ENCODE results near the gene RNASEH1.
"Not testable (repeated sequence)": the region's sequence is repeated elsewhere in the genome, so short reads cannot be mapped to it uniquely, and the experiment has no call there.

The RNASEH1 gene

GRCh38 chr2:3588084-3588483 is 30.0 kb upstream of the RNASEH1 start:
- no peak for DNase-seq

GRCh38 chr2:3587432-3587831 is 29.3 kb upstream of the RNASEH1 start:
- DNase-seq, result no peak

GRCh38 chr2:3587021-3587420 is 28.9 kb upstream of the RNASEH1 start:
- DNase-seq, result no peak

- no peak for DNase-seq
Observed at GRCh38 chr2:3586220-3586619, 28.1 kb upstream of the RNASEH1 start.

GRCh38 chr2:3585261-3586109 is 27.4 kb upstream of the RNASEH1 start:
- DNase-seq, result no peak

- no peak for DNase-seq
Observed at GRCh38 chr2:3584608-3585260, 26.6 kb upstream of the RNASEH1 start.

- DNase-seq, result no peak
Observed at GRCh38 chr2:3584076-3584475, 25.9 kb upstream of the RNASEH1 start.

GRCh38 chr2:3581367-3582262 is 23.5 kb upstream of the RNASEH1 start:
- no peak for DNase-seq

- DNase-seq, result no peak
Observed at GRCh38 chr2:3580449-3580848, 22.3 kb upstream of the RNASEH1 start.

- DNase-seq, result no peak
Observed at GRCh38 chr2:3578987-3579386, 20.9 kb upstream of the RNASEH1 start.

GRCh38 chr2:3576263-3576630 is 18.1 kb upstream of the RNASEH1 start:
- not testable (repeated sequence) for DNase-seq

GRCh38 chr2:3575534-3576262 is 17.6 kb upstream of the RNASEH1 start:
- no peak for DNase-seq

GRCh38 chr2:3574155-3574554 is 16.0 kb upstream of the RNASEH1 start:
- DNase-seq, result no peak

GRCh38 chr2:3572620-3573019 is 14.5 kb upstream of the RNASEH1 start:
- no peak for DNase-seq

GRCh38 chr2:3571284-3571683 is 13.2 kb upstream of the RNASEH1 start:
- DNase-seq, result no peak

GRCh38 chr2:3569656-3570055 is 11.5 kb upstream of the RNASEH1 start:
- DNase-seq, result not testable (repeated sequence)

- no peak for DNase-seq
Observed at GRCh38 chr2:3566806-3567205, 8.7 kb upstream of the RNASEH1 start.

- no peak for DNase-seq
Observed at GRCh38 chr2:3565117-3565516, 7.0 kb upstream of the RNASEH1 start.

GRCh38 chr2:3563521-3563976 is 5.4 kb upstream of the RNASEH1 start:
- DNase-seq, result no peak

GRCh38 chr2:3557639-3558204 is 411 bp downstream of the RNASEH1 start:
- DNase-seq, result no peak

- DNase-seq, result no peak
Observed at GRCh38 chr2:3553946-3554345, 4.2 kb downstream of the RNASEH1 start.

GRCh38 chr2:3547915-3548314 is 10.2 kb downstream of the RNASEH1 start:
- no peak for DNase-seq

All from NCI-H1436 (cell line).